Measurements from ENCODE around the gene FAM151A. TPM values are rescaled to one million over a fixed set of nuclear protein-coding genes. Genes with fewer than 3 reads are reported as not detected.

FAM151A gene
- polyA plus RNA-seq, 1 donor from 2014 or later: not detected

DNA sequence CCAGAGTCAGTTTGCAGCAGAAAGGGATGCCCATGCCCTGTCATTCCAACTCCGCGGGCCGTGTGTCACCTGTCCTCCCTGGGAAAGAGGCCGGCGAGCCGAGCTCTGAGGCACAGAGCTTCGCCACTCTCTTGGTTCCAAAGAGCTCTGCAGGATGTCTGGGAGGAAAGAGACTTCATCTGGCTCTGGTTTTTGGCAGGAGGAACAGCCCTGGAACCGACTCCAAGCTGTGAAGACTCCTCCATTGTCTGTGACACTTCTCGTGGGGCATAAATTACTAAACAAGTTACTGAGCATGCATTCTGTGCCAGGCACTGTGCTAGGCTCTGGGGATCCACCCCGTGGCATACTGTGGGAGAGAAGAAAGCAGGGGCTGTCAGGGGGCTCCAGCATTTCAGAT is 3.9 kb upstream of the FAM151A start:
- Histone ChIP-seq H3K9ac (ENCODE audit: low read length) (no peak overlapping the region), H3K79me2 (replicated peaks; ENCODE audit: insufficient read depth, low read length) (no peaks in the 10 kb centered on the region), H3K9me2 (ENCODE audit: insufficient read depth, low read length) (no peaks in the 10 kb centered on the region), H3K4me2 (ENCODE audit: low read length) (no peak overlapping the region), H3K4me3 (ENCODE audit: low read length) (no peak overlapping the region), H4K20me1 (ENCODE audit: insufficient read depth) (no peaks in the 10 kb centered on the region), H3K27ac (ENCODE audit: low read length) (no peak overlapping the region), H3K9me3 (ENCODE audit: low read length) (no peaks in the 10 kb centered on the region), H2AFZ (ENCODE audit: low read depth, low read length) (no peak overlapping the region), H3K36me3 (ENCODE audit: insufficient read depth, low read length) (no peaks in the 10 kb centered on the region), H3F3A (ENCODE audit: insufficient read depth, low read length, poor library complexity, severe bottlenecking) (no peaks in the 10 kb centered on the region), H3K27me3 (ENCODE audit: insufficient read depth, low read depth, low read length) (no peaks in the 10 kb centered on the region)
- TF ChIP-seq, protein P1, sequence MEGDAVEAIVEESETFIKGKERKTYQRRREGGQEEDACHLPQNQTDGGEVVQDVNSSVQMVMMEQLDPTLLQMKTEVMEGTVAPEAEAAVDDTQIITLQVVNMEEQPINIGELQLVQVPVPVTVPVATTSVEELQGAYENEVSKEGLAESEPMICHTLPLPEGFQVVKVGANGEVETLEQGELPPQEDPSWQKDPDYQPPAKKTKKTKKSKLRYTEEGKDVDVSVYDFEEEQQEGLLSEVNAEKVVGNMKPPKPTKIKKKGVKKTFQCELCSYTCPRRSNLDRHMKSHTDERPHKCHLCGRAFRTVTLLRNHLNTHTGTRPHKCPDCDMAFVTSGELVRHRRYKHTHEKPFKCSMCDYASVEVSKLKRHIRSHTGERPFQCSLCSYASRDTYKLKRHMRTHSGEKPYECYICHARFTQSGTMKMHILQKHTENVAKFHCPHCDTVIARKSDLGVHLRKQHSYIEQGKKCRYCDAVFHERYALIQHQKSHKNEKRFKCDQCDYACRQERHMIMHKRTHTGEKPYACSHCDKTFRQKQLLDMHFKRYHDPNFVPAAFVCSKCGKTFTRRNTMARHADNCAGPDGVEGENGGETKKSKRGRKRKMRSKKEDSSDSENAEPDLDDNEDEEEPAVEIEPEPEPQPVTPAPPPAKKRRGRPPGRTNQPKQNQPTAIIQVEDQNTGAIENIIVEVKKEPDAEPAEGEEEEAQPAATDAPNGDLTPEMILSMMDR (IDR thresholded peaks at IDR 0.05; ENCODE audit: poor library complexity, severe bottlenecking): no peak
- TF ChIP-seq EZH2 (IDR thresholded peaks at IDR 0.05; ENCODE audit: borderline replicate concordance, insufficient read depth, low read length, poor library complexity, severe bottlenecking): no peak

DNA sequence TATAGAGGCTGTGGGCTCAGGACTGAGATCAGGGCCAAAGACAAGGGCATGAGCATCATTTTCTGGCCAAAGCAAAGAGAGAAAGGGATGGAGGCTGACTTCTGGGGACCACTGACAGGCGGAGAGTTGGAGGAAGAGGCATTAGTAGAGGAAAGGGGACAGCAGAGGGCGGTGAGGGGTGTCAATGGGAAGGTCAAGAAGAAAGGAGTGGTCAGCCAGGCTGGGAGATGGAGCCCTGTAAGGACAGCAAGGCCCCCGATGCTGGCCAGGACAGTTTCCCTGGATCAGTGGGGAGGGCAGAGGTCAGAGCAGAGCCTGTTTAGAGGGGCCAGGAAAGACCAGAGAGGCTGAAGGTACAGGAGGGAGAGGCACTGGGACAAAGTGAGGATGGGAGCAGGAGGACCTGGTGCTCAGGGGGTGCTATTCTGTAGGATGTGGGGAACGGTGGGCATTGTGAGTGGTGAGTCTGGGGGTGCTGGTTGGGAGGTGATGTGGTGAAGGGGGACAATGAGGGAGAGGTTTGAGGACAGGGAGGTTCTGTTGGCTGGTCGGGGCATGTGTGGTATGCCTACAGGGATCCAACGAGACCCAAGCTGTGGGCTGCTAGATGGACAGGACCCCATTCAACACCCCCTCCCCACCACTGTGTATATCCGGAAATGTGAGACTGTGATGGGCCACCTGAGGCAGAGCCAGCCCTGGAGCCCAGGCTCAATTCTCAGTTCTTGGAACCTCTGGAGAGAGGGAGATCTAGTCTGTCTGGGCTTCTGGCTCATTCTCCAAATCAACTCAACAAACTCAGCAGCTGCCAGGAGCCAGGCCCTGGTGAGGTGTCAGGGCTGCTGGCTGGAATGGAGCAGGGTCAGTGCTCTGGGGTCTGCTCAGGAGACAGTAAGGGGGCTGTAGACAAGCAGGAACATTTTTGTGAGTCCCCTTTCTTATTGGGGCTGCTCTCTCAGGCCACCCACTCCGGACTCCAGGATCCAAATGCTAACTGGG is 1.4 kb upstream of the FAM151A start:
- H3K4me3 ChIP-seq (ENCODE audit: low read length): no peak overlapping the region
- no peaks in the 10 kb centered on the region for H3K9me2 ChIP-seq (ENCODE audit: insufficient read depth, low read length)
- H3K27me3 ChIP-seq (ENCODE audit: insufficient read depth, low read depth, low read length): no peaks in the 10 kb centered on the region
- H2AFZ ChIP-seq (ENCODE audit: low read depth, low read length): no peak overlapping the region
- no peak overlapping the region for H3K27ac ChIP-seq (ENCODE audit: low read length)
- H3K79me2 ChIP-seq (replicated peaks; ENCODE audit: insufficient read depth, low read length): no peaks in the 10 kb centered on the region
- H3K9ac ChIP-seq (ENCODE audit: low read length): no peak overlapping the region
- no peaks in the 10 kb centered on the region for H4K20me1 ChIP-seq (ENCODE audit: insufficient read depth)
- H3F3A ChIP-seq (ENCODE audit: insufficient read depth, low read length, poor library complexity, severe bottlenecking): no peaks in the 10 kb centered on the region
- no peak for TF ChIP-seq RAD21 (conservative IDR thresholded peaks at IDR 0.05)
- no peak for TF ChIP-seq TAF1 (IDR thresholded peaks at IDR 0.05; ENCODE audit: low read depth)
- no peak for TF ChIP-seq EP300 (conservative IDR thresholded peaks at IDR 0.05; ENCODE audit: poor library complexity, severe bottlenecking)
- TF ChIP-seq POLR2AphosphoS5 (IDR thresholded peaks at IDR 0.05): no peak
- no peak for TF ChIP-seq MXI1 (conservative IDR thresholded peaks at IDR 0.05; ENCODE audit: poor library complexity, severe bottlenecking)
- no peak for TF ChIP-seq SMC3 (conservative IDR thresholded peaks at IDR 0.05; ENCODE audit: poor library complexity)
- no peaks in the 10 kb centered on the region for H3K36me3 ChIP-seq (ENCODE audit: insufficient read depth, low read length)
- no peaks in the 10 kb centered on the region for H3K9me3 ChIP-seq (ENCODE audit: low read length)
- H3K4me2 ChIP-seq (ENCODE audit: low read length): no peak overlapping the region

GRCh38 chr1:54619749-54620148 is 3.6 kb downstream of the FAM151A start:
- Histone ChIP-seq H3K36me3 (ENCODE audit: insufficient read depth, low read length) (no peaks in the 10 kb centered on the region), H3K27ac (ENCODE audit: low read length) (no peak overlapping the region), H3K79me2 (replicated peaks; ENCODE audit: insufficient read depth, low read length) (no peaks in the 10 kb centered on the region), H3K27me3 (ENCODE audit: insufficient read depth, low read depth, low read length) (no peaks in the 10 kb centered on the region), H3K9me3 (ENCODE audit: low read length) (no peaks in the 10 kb centered on the region), H3K4me2 (ENCODE audit: low read length) (no peak overlapping the region), H3K4me3 (ENCODE audit: low read length) (no peak overlapping the region), H3K9me2 (ENCODE audit: insufficient read depth, low read length) (no peaks in the 10 kb centered on the region), H3F3A (ENCODE audit: insufficient read depth, low read length, poor library complexity, severe bottlenecking) (no peaks in the 10 kb centered on the region), H3K9ac (ENCODE audit: low read length) (no peak overlapping the region), H2AFZ (ENCODE audit: low read depth, low read length) (no peak overlapping the region), H4K20me1 (ENCODE audit: insufficient read depth) (no peaks in the 10 kb centered on the region)
- TF ChIP-seq EP300 (conservative IDR thresholded peaks at IDR 0.05; ENCODE audit: poor library complexity, severe bottlenecking): no peak
- no peak for TF ChIP-seq SMC3 (conservative IDR thresholded peaks at IDR 0.05; ENCODE audit: poor library complexity)
- no peak for TF ChIP-seq MXI1 (conservative IDR thresholded peaks at IDR 0.05; ENCODE audit: poor library complexity, severe bottlenecking)
- no peak for TF ChIP-seq REST (IDR thresholded peaks at IDR 0.05; ENCODE audit: borderline replicate concordance)
- TF ChIP-seq RAD21 (conservative IDR thresholded peaks at IDR 0.05): no peak
- no peak for TF ChIP-seq EZH2 (IDR thresholded peaks at IDR 0.05; ENCODE audit: borderline replicate concordance, insufficient read depth, low read length, poor library complexity, severe bottlenecking)
- no peak for TF ChIP-seq TAF1 (IDR thresholded peaks at IDR 0.05; ENCODE audit: low read depth)
- TF ChIP-seq, protein P1 (IDR thresholded peaks at IDR 0.05; ENCODE audit: poor library complexity, severe bottlenecking): no peak
- no peak for TF ChIP-seq POLR2AphosphoS5 (IDR thresholded peaks at IDR 0.05)
